ENCODE measurements around the gene CDC25B.

DNA sequence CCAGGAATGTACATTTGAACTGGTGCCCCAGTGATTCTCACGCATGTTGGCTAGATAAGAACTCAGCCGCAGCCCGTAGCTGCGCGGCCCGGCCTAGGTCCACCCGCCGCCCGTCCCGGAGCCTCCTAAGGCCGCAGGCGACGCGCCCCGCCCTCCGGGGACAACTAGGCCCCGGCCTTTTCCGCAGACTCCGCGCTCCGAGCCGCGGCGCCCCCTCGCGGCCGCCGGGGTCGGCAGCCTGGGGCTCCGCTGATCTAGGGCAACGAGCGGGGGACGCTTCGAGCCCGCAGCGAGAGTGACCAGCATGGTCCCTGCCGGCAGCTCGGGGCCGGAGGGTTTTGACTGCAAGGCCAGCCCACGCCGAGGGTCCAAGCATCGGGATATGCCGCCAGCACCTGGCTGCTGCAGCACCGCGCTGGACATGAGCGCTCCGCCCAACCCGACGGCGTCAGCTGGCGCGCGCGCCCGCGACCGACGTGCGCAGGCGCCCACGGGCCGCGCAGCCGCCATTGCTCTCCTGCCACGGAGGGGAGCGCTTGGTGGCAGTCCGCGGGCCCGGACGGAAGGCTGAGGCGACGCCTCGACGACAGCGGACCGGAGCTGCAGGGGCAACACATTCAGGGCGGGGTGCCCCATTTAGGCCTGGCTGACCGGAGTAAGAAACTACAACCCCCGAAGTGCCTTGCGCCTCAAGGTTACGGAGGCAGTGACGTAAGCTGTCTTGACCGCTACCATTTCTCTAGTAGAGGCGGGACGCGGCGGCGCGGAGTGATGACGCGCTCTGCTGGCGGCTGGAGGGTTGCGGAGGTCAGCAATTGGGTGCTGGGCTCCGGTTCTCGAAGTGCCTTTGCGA lies 24.2 kb downstream of the CDC25B start, which contains the start of gene AP5S1:
- TF ChIP-seq TCF4 (CRISPR knock-in tag; IDR thresholded peaks at IDR 0.05; ENCODE audit: borderline replicate concordance) (no peak), ARNTL (CRISPR knock-in tag; IDR thresholded peaks at IDR 0.05; ENCODE audit: borderline replicate concordance, low read depth) (no peak), ZC3H10 (CRISPR knock-in tag; IDR thresholded peaks at IDR 0.05) (no peak)
- TF ChIP-seq, protein P1, sequence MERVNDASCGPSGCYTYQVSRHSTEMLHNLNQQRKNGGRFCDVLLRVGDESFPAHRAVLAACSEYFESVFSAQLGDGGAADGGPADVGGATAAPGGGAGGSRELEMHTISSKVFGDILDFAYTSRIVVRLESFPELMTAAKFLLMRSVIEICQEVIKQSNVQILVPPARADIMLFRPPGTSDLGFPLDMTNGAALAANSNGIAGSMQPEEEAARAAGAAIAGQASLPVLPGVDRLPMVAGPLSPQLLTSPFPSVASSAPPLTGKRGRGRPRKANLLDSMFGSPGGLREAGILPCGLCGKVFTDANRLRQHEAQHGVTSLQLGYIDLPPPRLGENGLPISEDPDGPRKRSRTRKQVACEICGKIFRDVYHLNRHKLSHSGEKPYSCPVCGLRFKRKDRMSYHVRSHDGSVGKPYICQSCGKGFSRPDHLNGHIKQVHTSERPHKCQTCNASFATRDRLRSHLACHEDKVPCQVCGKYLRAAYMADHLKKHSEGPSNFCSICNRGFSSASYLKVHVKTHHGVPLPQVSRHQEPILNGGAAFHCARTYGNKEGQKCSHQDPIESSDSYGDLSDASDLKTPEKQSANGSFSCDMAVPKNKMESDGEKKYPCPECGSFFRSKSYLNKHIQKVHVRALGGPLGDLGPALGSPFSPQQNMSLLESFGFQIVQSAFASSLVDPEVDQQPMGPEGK (CRISPR knock-in tag; IDR thresholded peaks at IDR 0.05; ENCODE audit: borderline replicate concordance) = no peak
- TF ChIP-seq, protein P2, sequence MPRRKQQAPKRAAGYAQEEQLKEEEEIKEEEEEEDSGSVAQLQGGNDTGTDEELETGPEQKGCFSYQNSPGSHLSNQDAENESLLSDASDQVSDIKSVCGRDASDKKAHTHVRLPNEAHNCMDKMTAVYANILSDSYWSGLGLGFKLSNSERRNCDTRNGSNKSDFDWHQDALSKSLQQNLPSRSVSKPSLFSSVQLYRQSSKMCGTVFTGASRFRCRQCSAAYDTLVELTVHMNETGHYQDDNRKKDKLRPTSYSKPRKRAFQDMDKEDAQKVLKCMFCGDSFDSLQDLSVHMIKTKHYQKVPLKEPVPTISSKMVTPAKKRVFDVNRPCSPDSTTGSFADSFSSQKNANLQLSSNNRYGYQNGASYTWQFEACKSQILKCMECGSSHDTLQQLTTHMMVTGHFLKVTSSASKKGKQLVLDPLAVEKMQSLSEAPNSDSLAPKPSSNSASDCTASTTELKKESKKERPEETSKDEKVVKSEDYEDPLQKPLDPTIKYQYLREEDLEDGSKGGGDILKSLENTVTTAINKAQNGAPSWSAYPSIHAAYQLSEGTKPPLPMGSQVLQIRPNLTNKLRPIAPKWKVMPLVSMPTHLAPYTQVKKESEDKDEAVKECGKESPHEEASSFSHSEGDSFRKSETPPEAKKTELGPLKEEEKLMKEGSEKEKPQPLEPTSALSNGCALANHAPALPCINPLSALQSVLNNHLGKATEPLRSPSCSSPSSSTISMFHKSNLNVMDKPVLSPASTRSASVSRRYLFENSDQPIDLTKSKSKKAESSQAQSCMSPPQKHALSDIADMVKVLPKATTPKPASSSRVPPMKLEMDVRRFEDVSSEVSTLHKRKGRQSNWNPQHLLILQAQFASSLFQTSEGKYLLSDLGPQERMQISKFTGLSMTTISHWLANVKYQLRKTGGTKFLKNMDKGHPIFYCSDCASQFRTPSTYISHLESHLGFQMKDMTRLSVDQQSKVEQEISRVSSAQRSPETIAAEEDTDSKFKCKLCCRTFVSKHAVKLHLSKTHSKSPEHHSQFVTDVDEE (CRISPR knock-in tag; IDR thresholded peaks at IDR 0.05) = no peak
